ENCODE results near the gene ZBTB22.
"Not testable (repeated sequence)": the region's sequence is repeated elsewhere in the genome, so short reads cannot be mapped to it uniquely, and the experiment has no call there.

Gene ZBTB22

GRCh38 chr6:33276581-33276863 lies 41.0 kb downstream of the ZBTB22 start:
- no peak for TF ChIP-seq CTCF (conservative IDR thresholded peaks at IDR 0.05; ENCODE audit: low read depth, low read length)
- DNase-seq (ENCODE audit: low read depth) = no peak
- peak overlapping the region; percentile 70 for H3K4me3 ChIP-seq (ENCODE audit: low read depth, low read length)

- peak overlapping the region; percentile 70 for H3K4me3 ChIP-seq (ENCODE audit: low read depth, low read length)
- not testable (repeated sequence) for DNase-seq (ENCODE audit: low read depth)
These were observed 41.6 kb downstream of the ZBTB22 start for GRCh38 chr6:33275795-33276580.

- DNase-seq (ENCODE audit: low read depth) = no peak
- H3K4me3 ChIP-seq (ENCODE audit: low read depth, low read length) = peak overlapping the region; percentile 97
- TF ChIP-seq CTCF (conservative IDR thresholded peaks at IDR 0.05; ENCODE audit: low read depth, low read length) = no peak
These were observed 43.3 kb downstream of the ZBTB22 start for GRCh38 chr6:33273924-33274902.

- H3K4me3 ChIP-seq (ENCODE audit: low read depth, low read length) = peak overlapping the region; percentile 97
- no peak for DNase-seq (ENCODE audit: low read depth)
These were observed 44.2 kb downstream of the ZBTB22 start for GRCh38 chr6:33273129-33273923.

GRCh38 chr6:33272275-33273128 lies 45.0 kb downstream of the ZBTB22 start:
- no peak for DNase-seq (ENCODE audit: low read depth)
- peak overlapping the region; percentile 97 for H3K4me3 ChIP-seq (ENCODE audit: low read depth, low read length)
- no peak for TF ChIP-seq CTCF (conservative IDR thresholded peaks at IDR 0.05; ENCODE audit: low read depth, low read length)

More at GRCh38 chr6:33273129-33273923, 44.2 kb downstream of the ZBTB22 start:
- TF ChIP-seq CTCF (conservative IDR thresholded peaks at IDR 0.05; ENCODE audit: low read depth, low read length) = no peak

- TF ChIP-seq CTCF (conservative IDR thresholded peaks at IDR 0.05; ENCODE audit: low read depth, low read length) = no peak
- peak; percentile 100 for DNase-seq (ENCODE audit: low read depth)
- H3K4me3 ChIP-seq (ENCODE audit: low read depth, low read length) = peak within 1 kb of the TSS; percentile 97
These were observed 45.9 kb downstream of the ZBTB22 start, which contains the start of the genes RPS18 and VPS52 for GRCh38 chr6:33271468-33272274. Gene RPS18, plus strand, starts transcription at chr6:33272075. Its CDS starts 45 bp downstream, at chr6:33272120. Gene VPS52, minus strand, starts transcription at chr6:33271876. Its CDS starts 201 bp downstream, at chr6:33271675.

Measured in choroid plexus epithelial cell (primary cell).